GM19463 (cell line): Measurements from ENCODE around the gene RAB40C.
"Not testable (repeated sequence)": the region's sequence is repeated elsewhere in the genome, so short reads cannot be mapped to it uniquely, and the experiment has no call there.

ENCODE experiments used
- ATAC-seq: cut with Tn5 transposase; IDR thresholded peaks from one replicate; pipeline ENCODE4 v1.9.1; 2021; ENCODE audit warnings: mild to moderate bottlenecking, moderate library complexity; ENCODE audit not compliant: unreplicated experiment

The RAB40C gene

DNA sequence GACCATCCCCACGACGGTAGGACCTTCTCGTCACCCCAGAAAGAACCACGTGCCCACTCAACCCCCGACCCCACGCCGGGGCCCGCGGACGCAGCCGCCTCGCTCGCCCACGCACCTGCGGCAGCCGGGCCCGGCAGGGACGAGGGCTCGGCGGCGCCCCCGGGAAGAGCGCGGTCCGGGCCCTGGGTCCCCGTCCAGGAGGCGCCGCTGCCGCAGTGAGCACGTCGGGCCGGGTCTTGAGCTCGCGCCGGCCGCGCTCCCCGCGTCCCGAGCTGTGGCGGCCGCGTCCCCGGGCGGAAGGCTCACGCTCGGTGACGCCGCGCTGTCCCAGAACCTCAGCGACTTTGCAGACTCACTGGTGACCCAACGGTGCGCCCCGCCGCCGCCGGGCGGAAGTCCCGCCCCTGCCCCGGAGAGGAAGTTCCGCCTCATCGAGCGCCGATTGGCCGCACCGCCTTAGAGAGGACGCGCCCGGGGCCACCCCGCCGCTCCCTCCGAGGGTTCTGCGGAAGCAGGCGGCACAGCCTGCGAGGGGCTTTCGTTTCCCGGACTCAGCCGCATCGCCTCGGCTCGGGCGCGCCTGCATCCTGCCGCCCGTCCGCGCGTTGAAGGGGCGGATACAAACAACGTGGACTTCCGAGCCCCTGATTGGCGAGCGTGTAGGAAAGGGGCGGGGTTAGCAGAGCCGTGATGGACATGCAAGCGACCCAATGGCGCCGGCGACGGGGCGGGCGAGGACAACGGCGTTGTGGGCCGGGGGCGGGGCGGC is 793 bp upstream of the RAB40C start:
- ATAC-seq = peak; percentile 60

DNA sequence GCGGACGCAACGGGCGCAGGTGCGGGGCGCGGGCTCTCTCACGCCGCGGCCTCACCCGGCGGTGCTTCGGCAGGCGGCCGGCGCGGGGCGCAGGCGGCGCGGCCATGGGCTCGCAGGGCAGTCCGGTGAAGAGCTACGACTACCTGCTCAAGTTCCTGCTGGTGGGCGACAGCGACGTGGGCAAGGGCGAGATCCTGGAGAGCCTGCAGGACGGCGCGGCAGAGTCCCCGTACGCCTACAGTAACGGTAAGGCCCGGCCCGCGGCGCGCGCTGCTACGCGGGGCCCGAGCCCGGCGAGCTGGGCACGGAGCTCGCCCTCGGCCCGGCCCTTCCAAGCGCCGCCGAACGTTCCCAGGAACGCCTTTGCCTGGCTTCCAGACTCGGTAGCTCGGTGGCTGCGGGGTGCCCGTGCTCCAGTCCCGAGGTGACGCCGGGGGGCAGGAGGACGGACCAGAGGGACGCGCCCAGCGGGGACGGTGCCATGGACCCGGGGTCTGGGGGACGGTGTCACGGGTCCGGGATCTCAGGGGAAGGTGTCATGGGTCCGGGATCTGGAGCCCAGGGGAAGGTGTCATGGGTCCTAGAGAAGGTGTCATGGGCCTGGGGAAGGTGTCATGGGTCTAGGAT is 435 bp downstream of the RAB40C start:
- ATAC-seq = no peak

DNA sequence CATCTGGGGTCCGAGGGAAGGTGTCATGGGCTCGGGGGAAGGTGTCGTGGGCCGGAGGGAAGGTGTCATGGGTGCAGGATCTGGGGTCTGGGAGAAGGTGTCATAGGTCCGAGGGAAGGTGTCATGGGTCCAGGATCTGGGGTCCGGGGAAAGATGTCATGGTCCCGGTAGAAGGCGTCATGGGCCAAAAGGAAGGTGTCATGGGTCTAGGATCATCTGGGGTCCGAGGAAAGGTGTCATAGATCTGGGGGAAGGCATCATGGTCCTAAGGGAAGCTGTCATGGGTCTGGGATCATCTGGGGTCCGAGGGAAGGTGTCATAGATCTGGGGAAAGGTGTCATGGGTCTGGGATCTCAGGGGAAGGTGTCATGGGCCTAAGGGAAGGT is 942 bp downstream of the RAB40C start:
- no peak for ATAC-seq

DNA sequence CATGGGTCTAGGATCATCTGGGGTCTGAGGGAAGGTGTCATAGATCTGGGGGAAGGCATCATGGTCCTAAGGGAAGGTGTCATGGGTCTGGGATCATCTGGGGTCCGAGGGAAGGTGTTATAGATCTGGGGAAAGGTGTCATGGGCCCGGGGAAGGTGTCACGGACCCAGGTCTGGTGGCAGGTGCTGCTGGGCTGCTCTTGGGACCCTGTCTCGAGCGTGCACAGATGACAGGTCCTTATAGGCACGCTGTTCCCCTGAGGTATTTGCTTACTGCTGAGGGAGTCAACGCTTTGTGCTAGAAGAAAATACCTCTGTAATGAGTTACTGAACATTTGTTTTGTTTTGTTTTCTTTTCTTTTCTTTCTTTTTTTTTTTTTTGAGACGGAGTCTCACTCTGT is 1.4 kb downstream of the RAB40C start:
- ATAC-seq = no peak

DNA sequence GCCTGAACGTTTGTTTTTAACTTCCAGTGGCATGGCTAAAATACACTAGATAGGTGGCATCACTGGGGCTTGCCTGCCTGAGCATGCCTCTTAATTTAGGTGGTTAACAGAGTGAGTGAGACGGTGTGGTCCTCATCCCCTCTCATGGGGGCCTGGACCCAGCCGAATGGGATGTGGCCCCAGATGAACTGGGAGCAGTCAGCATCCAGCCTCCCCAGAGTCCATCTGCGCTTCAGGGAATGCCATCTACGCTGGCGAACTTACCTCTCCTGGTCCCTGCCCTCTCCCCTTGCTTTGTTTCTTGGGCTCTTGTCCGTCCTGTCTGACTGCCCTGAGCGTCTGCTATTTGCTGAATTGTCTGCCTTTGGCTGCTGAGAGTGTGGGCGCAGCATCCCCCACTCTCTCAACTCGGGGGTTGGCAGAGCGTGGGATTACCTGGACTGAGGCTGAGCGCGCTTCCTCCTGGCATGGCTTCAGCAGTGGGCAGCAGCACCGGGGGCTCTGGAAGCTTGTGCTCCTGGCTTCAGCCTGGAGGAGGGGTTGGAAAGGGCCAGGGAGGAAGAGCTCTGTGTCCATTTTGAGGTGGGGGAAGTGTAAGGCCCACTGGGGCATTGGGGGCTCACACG is 2.1 kb downstream of the RAB40C start:
- ATAC-seq = no peak

DNA sequence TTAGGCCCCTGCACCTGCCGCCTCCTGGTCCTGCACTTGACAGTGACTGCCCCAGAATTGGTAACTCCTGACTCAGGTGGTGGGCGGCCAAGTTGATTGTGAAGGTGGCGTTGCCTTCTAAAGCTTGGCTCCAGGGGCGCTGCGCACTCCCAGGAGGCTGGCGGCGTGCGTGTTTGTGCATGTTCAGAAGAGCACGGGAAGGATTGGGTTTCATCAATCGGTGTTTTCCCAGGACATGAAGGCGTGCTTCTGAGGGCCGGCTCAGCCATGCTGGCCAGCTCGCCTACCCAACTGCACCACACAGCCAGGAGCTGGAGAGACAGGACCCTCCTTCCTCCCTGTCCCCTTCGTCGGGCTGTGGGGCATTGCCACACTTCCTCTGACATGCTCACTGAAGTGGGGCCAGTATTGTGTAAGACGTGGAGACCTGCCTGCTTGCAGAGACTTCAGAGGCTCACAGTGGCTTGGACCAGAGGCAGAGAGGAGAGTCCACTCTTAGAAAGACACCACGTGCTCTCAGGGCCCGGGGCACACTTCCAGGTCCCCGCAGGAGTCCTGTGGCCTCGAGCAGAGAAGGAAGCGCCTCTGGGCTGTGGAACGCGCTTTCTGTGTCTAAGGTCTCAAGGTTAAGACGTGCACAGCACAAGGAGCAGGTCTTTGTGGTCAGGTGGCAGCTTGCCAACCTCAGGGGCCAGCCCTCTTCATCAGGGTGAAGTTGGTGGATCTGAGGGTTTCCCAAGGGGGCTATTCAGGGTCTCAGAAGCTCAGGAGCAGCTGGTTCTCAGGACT is 2.8 kb downstream of the RAB40C start:
- ATAC-seq = no peak

DNA sequence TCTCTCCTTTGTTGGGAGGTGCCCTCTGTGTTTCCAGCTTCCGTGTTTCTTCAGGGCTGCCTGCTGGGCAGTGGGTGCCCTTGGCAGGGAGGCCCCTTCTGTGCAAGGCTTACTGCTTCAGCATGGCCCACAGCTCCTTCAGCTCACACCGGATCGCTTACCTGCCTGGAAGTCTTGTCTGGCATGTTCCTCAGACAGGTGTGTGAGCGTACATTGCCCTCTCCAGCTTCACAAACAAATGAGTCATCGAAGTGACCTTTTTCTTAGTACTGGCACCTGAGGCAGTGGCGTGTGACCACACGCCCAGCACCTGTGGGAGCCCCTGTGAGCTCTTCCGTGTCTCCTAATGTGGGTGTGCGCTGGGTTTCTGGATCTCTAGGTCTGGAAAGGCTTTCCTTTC is 3.5 kb downstream of the RAB40C start:
- no peak for ATAC-seq

DNA sequence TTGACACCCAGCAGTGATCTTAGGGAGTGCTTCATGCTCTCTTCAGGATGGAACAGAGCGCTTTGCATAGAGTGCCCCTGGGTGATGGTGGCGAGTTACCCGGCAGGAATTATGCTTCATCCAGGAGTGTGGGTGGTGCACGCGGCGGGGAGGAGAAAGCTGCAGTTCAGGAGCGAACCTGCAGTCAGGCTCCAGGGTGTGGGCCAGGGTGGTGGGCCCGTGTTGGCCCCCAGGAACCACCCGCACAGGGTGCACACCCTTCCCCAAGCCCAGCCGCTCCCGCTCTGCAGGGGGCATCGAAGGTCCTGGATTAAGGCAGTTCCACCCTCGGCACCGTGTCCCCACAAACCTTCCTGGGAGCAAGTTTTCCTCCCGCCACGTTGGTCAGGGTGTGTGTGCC is 3.9 kb downstream of the RAB40C start:
- no peak for ATAC-seq

DNA sequence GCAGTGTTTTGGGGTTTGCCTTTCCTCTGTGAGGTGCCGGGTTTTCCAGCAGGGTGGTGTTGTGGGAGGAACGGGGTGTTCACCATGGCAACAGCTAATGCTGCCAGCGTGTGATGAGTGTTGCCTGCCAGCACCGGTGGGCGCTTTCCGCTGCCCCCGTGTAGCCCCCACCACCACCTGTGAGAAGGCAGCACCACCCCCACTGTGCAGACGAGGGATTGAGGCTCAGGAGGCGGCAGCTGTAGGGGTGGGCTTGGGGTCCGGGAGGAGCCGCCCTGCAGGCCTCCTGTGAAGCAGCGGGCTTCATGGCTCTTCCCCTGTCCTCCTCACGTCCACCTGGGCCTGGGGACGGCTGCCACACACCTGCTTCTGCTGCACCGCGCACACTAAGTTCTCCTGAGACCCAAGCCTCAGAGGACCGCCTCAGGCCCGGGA is 5.2 kb downstream of the RAB40C start:
- no peak for ATAC-seq

DNA sequence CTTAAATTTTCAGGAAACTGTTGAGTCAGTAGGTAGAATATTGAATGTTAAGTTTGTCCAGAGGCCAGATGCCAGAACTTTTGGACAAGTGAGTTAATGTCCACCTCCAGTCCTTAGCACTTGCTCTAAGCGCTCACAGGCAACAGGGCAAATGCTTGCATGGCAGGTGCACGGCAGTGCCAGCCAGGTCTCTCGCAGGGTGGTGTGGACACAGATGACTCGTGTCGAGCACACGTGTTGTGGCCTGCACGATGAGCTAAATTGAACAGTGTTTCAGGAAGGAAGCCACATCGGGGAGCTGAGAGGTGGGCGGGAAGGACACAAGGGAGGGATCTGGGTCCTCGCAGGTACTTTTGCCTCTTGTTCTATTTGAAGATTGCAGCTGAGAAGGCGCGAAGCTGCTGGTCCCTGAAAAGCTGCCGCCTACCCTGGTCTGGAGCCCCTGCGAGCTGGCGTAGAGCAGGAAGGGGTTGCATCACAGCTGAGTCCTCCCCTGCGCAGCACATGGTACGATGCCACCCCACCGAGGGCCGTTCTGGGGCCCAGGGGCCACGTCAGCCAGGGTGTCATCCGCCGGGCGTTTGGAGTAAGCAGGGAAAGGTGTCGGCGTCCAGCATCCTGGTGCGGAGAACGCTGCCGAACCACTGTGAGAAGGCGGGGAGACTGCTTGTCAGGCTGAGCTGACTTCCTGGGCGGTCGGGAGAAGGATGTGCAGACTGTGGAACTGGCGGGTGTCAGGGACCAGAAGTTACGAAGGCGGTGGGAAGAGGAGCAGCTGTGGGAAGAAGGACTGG is 6.3 kb downstream of the RAB40C start:
- no peak for ATAC-seq

DNA sequence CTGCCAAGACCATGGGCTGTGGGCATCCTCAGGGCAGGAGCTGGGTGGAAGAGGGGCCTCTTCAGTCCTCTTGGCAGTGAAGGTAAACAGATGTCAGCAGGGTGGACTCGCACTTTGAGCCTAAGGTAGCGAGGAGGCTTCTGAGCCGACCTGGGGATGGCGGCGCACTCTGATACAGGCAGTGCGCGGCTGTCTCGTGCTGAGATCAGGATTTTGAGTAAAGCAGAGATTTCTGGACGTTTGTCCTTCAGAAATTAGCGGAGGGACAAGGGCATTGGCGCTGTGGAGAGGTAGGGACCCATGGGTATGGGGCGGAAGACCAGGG is 6.8 kb downstream of the RAB40C start:
- ATAC-seq = no peak

DNA sequence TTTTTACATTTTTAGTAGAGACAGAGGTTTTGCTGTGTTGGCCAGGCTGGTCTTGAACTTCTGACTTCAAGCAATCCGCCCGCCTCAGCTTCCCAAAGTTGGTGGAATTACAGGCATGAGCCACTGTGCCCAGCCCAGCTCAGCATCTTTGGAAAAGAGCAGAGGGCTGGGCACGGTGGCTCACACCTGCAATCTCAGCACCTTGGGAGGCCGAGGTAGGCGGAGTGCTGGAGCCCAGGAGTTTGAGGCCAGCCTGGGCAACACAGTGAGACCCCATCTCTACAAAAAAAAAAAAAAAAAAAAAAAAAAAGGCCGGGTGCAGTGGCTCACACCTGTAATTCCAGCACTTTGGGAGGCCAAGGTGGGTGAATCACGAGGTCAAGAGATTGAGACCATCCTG is 7.8 kb downstream of the RAB40C start:
- not testable (repeated sequence) for ATAC-seq

DNA sequence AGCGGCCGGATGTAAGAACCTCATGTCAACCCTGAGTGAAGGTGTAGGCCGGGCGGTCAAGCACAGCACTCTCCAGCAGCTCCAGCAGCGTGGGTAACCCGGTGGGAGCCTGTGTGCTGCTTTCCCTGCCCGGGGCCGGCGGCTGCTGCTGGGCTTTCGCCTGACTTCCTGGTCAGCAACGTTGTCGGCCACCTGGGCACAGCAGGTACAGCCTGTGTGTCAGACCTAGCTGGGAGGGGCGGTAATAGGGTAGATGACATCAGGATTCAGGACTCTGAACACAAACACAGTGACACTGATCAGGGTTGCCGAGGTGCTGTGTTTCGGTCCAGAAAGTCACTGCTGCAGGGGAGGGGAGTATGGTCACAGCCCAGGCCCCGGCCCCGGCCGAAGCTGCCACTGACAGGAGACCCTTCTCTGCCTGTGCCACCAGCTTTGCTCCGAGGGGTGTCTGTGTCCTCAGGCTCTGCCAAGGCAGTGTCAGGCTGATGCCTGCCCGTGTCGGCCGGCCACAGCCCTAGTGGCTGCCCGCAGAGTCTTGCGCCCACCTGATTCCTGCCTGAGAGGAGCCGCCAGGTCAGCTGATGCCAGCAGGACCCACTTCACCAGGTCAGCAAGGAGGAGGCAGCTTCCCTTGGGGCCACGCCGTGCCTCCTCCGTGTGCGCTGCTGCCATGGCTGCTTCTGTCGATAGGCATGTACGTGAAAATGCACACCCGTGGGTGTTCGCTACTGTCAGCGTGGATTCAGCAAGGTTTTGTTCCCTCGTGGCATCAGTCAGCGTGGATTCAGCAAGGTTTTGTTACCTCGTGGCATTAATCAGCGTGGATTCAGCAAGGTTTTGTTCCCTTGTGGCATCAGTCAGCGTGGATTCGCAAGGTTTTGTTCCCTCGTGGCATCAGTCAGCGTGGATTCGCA is 9.2 kb downstream of the RAB40C start:
- no peak for ATAC-seq

DNA sequence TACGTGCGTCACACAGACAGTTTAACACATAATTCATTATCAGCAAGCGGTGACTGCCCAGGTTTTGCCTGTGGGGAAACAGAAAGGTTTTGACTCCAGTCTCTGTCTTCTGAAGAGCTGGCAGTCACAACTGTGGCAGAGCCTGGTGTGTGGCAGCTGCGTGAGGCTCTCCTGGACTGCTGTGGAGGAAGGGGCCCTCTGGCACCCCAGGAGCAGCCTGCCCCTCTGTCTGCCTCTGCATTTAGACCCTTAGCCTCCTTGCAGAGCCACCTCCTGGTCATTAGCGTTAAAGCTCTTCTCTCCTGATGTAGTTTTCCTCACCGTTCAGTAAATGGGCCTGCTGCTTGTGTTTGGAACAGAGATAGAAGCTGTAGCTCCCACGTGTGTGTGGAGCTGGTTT is 10.9 kb downstream of the RAB40C start:
- ATAC-seq = no peak

DNA sequence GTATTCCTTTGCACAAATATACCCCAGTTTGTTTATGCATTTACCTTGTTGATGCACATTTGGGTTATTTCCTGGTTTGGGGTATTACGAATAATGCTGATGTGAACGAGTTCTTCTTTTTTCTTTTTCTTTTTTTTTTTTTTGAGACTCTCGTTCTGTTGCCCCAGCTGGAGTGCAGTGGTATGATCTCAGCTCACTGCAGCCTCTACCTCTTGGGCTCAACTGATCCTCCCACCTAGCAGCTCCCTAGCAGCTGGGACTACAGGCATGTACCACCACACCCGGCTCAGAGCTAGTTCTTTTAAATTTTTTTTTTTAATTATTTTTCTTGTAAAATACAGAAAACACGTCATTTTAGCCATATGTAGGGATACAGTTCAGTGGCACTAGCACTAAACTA is 14.1 kb downstream of the RAB40C start:
- no peak for ATAC-seq

DNA sequence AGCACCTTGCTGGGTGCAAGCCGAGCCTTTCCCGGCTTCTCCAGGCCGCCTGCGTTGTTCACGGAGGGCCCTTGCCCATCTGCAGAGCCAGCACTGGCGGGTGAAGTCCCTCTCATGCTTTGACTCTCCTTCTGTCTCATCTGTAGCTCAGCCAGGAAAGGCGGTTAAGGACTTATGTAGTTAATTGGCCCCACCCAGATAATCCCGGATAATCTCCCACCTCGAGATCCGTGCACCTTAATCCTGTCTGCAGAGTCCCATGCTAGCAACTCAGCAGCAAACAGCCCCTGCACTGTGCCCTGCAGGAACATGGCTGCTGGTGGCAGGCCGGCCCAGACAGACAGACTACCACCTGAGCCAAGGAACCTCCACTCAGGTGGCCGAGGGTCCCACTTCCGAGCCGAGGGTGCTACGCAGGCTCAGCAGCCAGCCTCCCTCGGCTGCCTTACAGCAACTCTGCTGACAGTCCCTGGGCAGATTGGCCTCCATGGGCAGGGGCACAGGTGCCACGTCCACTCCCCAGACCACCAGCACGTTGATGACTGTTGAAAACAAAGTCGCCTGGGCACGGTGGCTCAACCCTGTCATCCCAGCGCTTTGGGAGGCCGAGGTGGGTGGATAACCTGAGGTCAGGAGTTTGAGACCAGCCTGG is 16.9 kb downstream of the RAB40C start:
- no peak for ATAC-seq

DNA sequence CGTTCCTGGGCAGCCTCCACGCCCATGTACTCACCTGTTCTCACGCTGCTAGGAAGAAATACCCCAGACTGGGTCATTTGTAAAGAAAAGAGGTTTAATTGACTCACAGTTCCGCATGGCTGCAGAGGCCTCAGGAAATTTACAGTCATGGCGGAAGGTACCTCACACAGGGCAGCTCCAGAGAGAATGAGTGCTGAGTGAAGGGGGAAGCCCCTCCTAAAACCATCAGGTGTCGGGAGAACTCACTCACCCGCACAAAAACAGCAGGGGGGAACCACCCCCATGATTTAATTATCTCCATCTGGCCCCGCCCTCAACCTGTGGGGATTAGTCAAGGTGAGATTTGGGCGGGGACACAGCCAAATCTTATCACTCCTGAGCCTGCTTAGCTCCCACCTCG is 18.2 kb downstream of the RAB40C start:
- ATAC-seq = no peak

DNA sequence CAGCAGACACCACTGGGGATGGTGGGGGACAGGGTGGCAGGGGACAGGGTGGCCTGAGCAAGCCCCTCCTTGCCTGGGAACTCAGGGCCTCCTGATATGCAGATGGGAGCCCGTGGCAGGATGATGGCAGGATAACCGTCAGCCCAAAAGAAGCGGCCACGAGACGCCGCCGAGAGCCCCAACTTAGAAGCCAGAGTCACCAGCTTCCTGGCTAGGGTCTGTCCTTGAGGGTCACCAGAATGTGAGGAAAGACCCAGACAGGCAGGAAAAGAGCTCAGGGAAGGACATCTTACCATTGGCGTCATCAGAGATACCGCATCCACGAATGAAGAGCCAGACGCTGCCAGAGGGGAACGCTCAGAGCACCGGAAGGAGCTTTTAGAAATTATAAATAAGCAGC is 19.4 kb downstream of the RAB40C start:
- ATAC-seq = no peak

DNA sequence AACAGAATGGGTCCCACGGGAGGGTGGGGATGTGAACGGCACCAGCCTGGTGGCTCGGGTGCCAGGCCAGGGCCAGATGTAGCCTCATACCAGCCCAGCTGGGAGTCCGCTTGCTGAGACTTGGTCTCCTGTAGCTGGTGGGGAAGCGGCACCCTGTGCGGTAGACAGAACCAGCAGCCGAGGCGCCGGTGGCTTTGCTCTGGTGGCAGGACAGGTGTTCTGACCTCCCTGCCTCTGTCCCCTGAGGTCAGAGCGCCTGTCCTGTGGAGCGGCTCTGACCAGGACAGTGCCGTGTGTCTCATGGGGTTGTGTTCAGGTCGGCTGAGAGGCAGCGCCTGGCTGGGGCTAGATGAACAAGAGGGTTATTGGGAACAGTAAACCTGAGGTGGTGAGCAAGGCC is 20.1 kb downstream of the RAB40C start:
- no peak for ATAC-seq
